ENCODE results near the gene UBE2R2. TPM values are rescaled to one million over a fixed set of nuclear protein-coding genes. Genes with fewer than 3 reads are reported as not detected.

The UBE2R2 gene
- total RNA-seq, 4 donors from 2014 or later: 29.7 to 39.9 (median 34.8) TPM

DNA sequence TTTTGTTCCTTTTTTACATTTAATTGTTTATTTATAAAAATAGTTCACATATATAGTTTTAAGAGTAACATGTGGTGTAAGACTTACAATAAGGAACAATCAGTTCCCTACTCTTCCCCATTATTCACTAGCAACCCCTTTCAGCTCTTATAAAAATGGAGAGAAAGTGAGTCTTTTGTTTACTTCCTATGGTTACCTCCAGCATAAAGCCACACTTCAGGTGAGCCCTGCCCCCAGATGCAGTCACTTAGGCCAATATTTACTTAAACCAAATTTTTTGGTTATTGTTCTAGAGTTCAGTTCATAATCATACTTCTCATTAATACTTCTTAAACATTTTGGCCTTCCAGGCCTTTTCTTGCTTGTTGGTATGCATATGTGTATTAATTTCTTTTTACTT lies 33.7 kb downstream of the UBE2R2 start:
- Histone ChIP-seq H3K9me3 (no peaks in the 10 kb centered on the region), H3K4me1 (peaks cover 0 to 36% (median 3%) of the 10 kb centered on the region in 4 donors), H3K4me3 (no peak overlapping the region), H3K27ac (no peak overlapping the region), H3K27me3 (no peaks in the 10 kb centered on the region), H3K36me3 (no peaks in the 10 kb centered on the region)
- DNase-seq: no peak
- TF ChIP-seq POLR2A (IDR thresholded peaks at IDR 0.05): no peak
- TF ChIP-seq, protein P1, sequence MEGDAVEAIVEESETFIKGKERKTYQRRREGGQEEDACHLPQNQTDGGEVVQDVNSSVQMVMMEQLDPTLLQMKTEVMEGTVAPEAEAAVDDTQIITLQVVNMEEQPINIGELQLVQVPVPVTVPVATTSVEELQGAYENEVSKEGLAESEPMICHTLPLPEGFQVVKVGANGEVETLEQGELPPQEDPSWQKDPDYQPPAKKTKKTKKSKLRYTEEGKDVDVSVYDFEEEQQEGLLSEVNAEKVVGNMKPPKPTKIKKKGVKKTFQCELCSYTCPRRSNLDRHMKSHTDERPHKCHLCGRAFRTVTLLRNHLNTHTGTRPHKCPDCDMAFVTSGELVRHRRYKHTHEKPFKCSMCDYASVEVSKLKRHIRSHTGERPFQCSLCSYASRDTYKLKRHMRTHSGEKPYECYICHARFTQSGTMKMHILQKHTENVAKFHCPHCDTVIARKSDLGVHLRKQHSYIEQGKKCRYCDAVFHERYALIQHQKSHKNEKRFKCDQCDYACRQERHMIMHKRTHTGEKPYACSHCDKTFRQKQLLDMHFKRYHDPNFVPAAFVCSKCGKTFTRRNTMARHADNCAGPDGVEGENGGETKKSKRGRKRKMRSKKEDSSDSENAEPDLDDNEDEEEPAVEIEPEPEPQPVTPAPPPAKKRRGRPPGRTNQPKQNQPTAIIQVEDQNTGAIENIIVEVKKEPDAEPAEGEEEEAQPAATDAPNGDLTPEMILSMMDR (IDR thresholded peaks at IDR 0.05): no peak

DNA sequence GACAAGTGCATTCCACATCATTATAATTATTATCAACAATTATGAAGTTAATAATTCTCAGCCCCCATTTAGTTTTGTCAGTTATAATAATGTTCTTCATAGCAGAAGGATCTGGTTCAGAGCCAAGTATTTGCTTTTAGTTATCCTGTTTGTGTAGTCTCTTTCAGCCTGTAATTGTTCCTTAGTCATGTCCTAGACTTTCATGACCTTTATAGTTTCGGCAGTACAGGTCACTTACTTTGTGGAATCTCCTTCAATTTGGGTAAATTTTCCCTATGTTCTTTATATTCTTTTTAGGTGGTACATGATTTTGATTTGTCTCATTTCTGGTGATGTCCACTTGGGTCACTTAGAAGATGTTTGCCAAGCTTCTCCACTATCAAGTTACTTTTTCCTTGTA lies 34.3 kb downstream of the UBE2R2 start:
- Histone ChIP-seq H3K4me3 (no peak overlapping the region), H3K4me1 (peaks cover 0 to 39% (median 3%) of the 10 kb centered on the region in 4 donors), H3K9me3 (no peaks in the 10 kb centered on the region), H3K27ac (no peak overlapping the region), H3K27me3 (no peaks in the 10 kb centered on the region), H3K36me3 (no peaks in the 10 kb centered on the region)
- TF ChIP-seq POLR2A (IDR thresholded peaks at IDR 0.05): no peak
- TF ChIP-seq, protein P1 (IDR thresholded peaks at IDR 0.05): no peak
- DNase-seq: no peak

DNA sequence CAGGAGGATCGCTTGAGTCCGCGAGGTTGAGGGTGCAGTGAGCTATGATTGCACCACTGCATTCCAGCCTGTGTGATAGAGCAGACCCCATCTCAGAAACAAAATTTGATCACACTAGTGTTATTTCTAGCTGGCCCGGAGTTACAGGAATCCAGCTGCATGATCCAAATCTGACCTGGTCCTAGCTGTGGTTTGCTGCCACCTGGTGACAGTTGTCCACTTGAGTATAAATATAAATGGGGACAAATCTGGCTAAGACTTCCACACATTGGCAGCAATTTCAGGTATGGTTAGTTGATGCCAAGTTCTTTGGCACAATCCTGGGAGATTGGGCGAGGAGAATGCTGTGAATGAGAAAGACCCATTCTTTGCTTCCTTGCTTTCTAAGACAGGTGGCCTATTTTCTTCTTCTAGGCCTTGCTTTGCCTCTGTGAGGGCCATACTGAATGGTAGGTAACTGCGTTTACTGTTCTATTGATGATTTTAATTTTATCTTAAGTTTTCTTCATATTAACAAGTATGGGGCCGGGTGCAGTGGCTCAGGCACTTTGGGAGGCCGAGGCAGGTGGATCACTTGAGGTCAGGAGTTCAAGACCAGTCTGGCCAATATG lies 35.4 kb downstream of the UBE2R2 start:
- peak; percentile 70 to 89 (median 71) for DNase-seq
- H3K4me3 ChIP-seq: no peak overlapping the region
- no peaks in the 10 kb centered on the region for H3K36me3 ChIP-seq
- H3K27ac ChIP-seq: no peak overlapping the region
- H3K27me3 ChIP-seq: no peaks in the 10 kb centered on the region
- no peaks in the 10 kb centered on the region for H3K9me3 ChIP-seq
- H3K4me1 ChIP-seq: peaks cover 0 to 39% (median 1%) of the 10 kb centered on the region in 4 donors
- TF ChIP-seq, protein P1 (IDR thresholded peaks at IDR 0.05): peak in 5 of 6 experiments; percentile 36 to 82 (median 80)
- TF ChIP-seq POLR2A (IDR thresholded peaks at IDR 0.05): no peak

DNA sequence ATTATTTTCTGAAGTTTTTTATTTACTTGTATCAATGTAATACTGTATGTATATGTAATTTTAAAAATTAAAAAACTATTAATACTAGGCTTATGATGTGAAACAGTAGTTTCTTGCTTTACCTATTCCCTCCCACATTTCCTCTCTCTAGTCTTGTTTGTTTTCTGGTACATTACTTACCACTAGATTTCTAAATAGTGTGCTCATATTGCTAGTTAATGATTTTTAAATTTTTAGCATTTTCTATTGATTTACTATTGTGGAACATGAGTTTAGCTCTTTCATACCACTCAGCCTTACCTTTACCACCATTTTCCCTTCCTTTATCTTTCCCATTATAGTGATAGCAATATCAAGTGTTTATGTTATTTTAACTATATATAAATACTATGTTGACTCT lies 39.3 kb downstream of the UBE2R2 start:
- TF ChIP-seq POLR2A (IDR thresholded peaks at IDR 0.05): no peak
- TF ChIP-seq, protein P1 (IDR thresholded peaks at IDR 0.05): no peak
- Histone ChIP-seq H3K27ac (no peak overlapping the region), H3K27me3 (no peaks in the 10 kb centered on the region), H3K36me3 (no peaks in the 10 kb centered on the region), H3K4me3 (no peak overlapping the region), H3K9me3 (no peaks in the 10 kb centered on the region), H3K4me1 (peaks cover 0 to 24% (median 0%) of the 10 kb centered on the region in 4 donors)
- no peak for DNase-seq

DNA sequence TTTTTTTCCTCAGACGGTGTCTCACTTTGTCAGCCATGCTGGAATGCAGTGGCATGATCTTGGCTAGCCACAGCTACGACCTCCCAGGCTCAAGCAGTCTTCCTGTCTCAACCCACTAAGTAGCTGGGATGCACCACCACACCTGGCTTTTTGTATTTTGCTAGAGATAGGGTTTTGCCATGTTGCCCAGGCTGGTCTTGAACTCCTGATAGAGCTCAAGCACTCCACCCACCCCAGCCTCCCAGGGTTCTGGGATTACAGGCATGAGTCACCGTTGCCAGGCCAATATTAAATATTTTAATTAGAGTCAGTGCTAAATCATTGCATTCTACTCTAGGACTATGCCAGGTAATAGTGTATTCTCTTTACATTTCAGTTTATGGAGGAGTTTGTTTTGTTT lies 41.5 kb downstream of the UBE2R2 start:
- TF ChIP-seq, protein P1 (IDR thresholded peaks at IDR 0.05): no peak
- TF ChIP-seq POLR2A (IDR thresholded peaks at IDR 0.05): no peak
- no peak overlapping the region for H3K27ac ChIP-seq
- DNase-seq: no peak
- H3K36me3 ChIP-seq: no peaks in the 10 kb centered on the region
- no peaks in the 10 kb centered on the region for H3K27me3 ChIP-seq
- no peak overlapping the region for H3K4me3 ChIP-seq
- no peaks in the 10 kb centered on the region for H3K9me3 ChIP-seq
- peaks cover 0 to 13% (median 0%) of the 10 kb centered on the region in 4 donors for H3K4me1 ChIP-seq

Data from Peyer's patch (tissue), 4 donors.